AG08396 (cell line): ENCODE measurements around the gene ETS2.

ENCODE experiments used
- DNase-seq: peaks from one replicate; pipeline ENCODE4 v3.0.0; 2012; ENCODE audit warnings: low spot score, mixed read lengths

ETS2 gene

DNA sequence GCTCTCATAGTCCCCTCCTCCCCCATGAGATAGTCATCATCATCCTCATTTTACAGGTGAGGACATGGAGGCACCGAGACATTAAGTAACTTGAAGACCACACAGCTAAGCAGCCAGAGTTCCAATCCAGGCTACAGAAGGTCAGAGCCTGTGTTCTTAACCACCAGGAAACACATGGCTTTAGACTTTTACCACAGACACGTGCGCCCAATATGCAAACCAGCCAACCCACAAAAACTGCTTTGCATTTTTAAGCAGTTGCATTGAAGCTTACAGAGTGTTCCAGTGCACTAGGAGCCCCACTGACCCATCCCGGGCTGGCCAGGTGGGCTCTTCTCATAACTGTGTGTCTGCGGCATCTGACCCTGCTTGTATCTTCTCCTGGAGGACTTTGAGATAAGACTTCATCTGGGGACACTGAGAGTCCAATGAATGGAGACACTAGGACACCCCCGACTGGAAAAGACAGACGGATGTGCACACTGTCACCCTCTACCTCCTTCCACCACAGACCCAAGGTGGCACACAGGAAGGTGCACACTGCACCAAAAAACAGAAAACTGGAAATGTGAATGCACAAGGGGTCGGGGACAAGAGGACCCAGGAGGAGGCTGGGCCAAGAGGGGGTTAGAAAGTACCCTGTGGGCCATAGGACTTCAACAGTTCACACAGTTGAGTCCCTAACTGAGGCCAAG lies 56.4 kb downstream of the ETS2 start:
- no peak for DNase-seq

DNA sequence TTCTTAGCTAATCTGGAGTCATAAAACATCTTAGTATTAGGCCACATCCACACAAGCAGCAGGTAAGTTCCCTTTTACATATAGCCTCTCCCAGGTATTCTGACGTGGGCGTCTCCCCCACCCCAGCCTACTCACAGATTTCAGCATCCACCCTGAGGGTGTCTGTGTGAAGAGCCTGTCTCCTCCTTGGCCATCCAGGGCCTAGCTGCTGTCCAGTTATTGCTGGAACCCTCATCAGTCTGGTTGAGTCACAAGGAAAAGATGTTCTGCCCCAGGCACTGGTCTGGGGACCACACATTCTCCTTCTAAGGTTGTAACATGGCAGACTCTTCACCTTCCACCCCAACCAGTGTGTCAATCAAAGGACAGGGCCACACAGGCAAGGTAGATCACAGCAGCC lies 57.6 kb downstream of the ETS2 start:
- DNase-seq: no peak

DNA sequence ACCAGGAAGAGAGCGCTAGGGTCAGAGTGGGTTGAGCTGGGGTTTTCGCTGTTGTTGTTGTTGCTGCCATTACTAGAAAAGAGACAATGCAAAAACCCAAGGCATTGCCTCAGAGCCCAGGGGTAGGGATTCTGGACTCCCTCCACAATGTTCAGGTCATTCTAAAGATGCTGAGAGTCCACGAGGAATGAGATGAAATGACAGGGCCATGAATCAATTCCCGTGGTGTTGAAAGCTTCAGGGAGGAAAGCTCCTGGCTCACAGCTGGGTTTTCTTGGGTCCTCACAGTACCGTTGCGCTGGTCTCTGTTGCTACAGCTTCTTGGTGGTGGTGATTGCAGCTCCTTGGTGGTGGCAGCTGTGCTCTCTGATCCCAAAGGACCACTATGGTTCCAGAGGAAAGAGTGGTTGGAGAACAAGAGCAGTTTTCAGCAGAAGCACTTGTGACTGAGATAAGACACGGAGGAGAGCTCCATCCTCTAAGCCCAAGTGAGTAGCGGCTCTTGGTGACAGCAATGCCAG lies 58.2 kb downstream of the ETS2 start:
- no peak for DNase-seq

DNA sequence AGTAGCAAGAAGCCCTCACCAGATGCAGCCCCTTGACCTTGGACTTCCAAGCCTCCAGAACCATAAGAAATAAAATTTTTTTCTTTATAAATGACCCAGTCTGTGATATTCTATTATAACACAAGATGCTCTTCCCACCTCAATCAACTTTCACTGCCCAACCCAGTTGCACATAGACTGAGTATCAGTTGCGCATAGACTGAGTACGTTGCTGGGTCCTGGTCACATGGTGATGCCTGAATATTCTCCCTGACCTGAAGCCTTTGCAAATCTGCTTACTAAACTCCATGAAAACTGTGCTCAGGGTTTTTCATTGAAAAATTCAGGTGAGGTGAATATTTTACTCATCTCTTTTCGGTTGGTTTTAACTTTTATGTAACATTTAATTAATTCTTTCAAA lies 59.2 kb downstream of the ETS2 start:
- no peak for DNase-seq

DNA sequence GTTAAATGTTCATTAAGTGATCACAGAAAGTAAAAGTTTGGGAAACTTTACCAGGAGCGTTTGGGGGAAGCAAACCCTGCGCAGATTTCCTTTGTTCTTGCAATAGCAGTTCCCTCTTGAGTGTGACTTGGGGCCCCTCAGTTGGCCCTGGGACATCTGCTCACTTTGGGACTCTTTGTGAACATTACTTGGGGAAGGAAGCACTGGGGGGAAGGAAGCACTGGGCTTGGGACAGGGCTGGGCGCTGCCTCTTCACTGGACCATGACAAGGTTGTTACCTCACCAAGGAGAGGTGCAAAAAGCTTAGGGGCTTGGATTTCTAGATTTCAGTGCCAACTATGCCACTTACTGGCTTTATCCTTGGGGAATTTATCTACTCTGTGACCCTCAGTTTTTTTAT lies 63.5 kb downstream of the ETS2 start:
- no peak for DNase-seq

DNA sequence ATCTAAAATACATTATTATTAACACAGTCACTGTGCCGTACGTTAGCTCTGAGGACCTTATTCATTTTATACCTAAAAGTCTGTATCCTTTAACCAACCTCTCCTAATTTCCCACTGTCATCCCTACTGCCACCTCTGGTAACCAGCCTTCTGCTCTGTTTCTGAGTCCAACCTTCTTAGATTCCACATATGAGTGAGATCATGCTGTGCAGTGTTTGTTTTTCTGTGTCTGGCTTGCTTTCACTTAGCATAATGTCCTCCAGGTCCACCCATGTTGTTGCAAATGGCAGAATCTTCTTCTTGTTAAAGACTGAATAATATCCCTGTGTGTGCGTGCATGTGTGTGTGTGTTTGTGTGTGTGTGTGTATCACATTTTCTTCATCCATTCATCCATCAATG lies 64.2 kb downstream of the ETS2 start:
- no peak for DNase-seq
